ENCODE measurements around the gene EIF5B.
"Not testable (repeated sequence)": the region's sequence is repeated elsewhere in the genome, so short reads cannot be mapped to it uniquely, and the experiment has no call there.

The EIF5B gene

GRCh38 chr2:99337113-99338028, at the start of gene EIF5B:
EIF5B (plus strand) TSS chr2:99337389; CDS start chr2:99337555, 166 bp downstream.
- DNase-seq (ENCODE audit: low read depth): peak; percentile 98
- TF ChIP-seq, protein P1, sequence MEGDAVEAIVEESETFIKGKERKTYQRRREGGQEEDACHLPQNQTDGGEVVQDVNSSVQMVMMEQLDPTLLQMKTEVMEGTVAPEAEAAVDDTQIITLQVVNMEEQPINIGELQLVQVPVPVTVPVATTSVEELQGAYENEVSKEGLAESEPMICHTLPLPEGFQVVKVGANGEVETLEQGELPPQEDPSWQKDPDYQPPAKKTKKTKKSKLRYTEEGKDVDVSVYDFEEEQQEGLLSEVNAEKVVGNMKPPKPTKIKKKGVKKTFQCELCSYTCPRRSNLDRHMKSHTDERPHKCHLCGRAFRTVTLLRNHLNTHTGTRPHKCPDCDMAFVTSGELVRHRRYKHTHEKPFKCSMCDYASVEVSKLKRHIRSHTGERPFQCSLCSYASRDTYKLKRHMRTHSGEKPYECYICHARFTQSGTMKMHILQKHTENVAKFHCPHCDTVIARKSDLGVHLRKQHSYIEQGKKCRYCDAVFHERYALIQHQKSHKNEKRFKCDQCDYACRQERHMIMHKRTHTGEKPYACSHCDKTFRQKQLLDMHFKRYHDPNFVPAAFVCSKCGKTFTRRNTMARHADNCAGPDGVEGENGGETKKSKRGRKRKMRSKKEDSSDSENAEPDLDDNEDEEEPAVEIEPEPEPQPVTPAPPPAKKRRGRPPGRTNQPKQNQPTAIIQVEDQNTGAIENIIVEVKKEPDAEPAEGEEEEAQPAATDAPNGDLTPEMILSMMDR (conservative IDR thresholded peaks at IDR 0.05; ENCODE audit: low read depth, low read length): peak; percentile 70
- H3K4me3 ChIP-seq (ENCODE audit: low read depth, low read length): peak within 1 kb of the TSS; percentile 98

DNA sequence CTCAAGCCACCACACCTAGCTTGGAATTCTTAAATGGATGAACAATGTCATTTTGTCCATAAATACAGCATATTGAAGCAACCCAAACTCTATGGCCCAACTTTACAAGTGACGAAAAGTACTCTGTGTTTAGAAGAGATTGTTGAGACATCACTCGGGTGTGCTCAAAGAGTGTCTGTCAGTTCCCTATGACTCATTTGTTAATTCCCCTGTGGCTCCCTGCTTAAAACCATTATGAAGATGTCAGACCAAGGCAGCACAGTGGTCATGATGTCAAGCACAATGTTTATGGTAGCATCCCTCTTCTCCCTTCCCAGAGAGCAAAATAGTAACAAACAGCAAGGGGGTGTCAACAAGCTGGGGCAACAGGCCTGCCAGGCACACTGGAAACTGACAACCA, 39.2 kb upstream of the EIF5B start:
- TF ChIP-seq, protein P1 (conservative IDR thresholded peaks at IDR 0.05; ENCODE audit: low read depth, low read length): no peak
- peak; percentile 31 for DNase-seq (ENCODE audit: low read depth)
- H3K4me3 ChIP-seq (ENCODE audit: low read depth, low read length): no peak overlapping the region

DNA sequence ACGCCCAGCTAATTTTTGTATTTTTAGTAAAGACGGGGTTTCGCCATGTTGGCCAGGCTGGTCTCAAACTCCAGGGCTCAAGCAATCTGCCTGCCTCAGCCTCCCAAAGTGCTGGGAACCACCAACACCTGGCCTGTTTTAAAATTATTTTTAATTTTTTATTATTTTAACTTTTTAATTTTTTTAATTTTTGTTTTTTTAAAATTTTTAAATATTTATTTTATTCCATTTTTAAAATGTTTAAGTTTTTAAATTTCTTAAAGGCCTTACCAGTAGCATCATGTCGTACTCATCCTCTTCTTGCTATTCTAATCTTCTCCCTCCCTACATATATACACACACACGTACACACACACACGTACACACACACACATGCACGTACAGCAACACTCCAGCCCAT, 37.6 kb upstream of the EIF5B start:
- H3K4me3 ChIP-seq (ENCODE audit: low read depth, low read length): no peak overlapping the region
- TF ChIP-seq, protein P1 (conservative IDR thresholded peaks at IDR 0.05; ENCODE audit: low read depth, low read length): no peak
- DNase-seq (ENCODE audit: low read depth): no peak

GRCh38 chr2:99301097-99301496, 36.1 kb upstream of the EIF5B start, which contains the start of gene LYG1:
LYG1 (minus strand) TSS chr2:99301197; CDS start chr2:99295670, 5,527 bp downstream.
- not testable (repeated sequence) for H3K4me3 ChIP-seq (ENCODE audit: low read depth, low read length); DNase-seq (ENCODE audit: low read depth)

DNA sequence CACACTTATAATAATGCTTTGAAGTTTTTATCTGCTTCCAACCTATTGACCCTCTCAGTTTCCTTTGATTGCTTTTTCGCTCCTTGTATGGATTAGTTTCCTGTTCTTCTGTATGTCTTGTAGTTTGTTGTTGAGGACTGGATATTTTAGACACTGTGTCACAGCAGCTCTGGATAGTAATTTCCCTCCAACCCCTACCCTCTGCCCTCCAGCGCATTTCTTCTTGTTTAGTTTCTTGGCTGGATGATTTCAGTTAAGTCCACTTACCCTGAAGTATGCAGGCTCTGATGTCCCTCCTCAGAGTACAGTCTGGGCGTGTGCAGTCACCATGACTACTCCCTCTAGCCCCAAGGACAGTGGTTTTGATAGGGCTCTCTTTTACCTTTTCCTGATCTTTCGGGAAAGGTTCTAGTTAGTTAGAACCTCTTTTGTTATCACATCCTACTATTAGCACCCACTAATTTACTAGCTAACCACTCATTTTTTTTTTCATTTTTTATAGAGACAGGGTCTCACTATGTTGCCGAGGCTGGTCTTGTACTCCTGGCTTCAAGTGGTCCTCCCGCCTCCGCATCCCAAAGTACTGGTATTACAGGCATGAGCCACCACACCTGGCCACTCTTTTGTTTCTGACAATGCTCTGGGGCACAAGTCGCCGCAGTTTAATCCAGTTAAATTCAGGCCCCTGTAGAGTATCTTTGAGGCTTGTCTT, 19.9 kb upstream of the EIF5B start:
- DNase-seq (ENCODE audit: low read depth): no peak

DNA sequence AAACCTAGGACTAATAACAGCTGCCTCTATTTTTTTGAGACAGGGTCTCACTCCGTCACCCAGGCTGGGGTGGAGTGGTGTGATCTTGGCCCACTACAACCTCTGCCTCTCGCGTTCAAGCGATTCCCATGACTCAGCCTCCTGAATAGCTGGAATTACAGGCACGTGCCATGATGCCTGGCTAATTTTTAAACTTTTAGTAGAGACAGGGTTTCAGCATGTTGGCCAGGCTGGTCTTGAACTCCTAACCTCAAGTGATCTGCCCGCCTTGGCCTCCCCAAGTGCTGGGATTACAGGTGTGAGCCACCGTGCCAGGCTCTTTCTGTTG, 19.4 kb upstream of the EIF5B start:
- DNase-seq (ENCODE audit: low read depth); H3K4me3 ChIP-seq (ENCODE audit: low read depth, low read length): not testable (repeated sequence)

More for the DNA sequence above, 19.9 kb upstream of the EIF5B start:
- TF ChIP-seq, protein P1 (conservative IDR thresholded peaks at IDR 0.05; ENCODE audit: low read depth, low read length): no peak
- no peak overlapping the region for H3K4me3 ChIP-seq (ENCODE audit: low read depth, low read length)

DNA sequence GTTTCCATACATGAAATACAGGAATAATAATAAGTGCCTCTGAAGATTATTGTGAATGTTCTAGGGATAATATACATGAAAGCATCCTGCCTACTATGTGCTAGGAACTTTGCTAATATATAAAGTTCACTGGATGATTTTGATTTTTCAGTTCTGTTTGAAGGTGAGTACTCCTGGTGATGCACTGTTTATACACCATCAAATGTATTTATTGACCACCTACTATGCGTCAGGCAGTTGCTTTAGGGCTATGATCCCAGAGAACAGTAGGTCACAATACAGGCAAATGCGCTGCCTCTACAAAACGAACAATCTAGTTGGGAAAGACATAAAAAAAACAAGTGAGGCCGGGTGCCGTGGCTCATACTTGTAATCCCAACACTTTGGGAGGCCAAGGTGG, 11.8 kb upstream of the EIF5B start:
- H3K4me3 ChIP-seq (ENCODE audit: low read depth, low read length): no peak overlapping the region
- TF ChIP-seq, protein P1 (conservative IDR thresholded peaks at IDR 0.05; ENCODE audit: low read depth, low read length): no peak
- no peak for DNase-seq (ENCODE audit: low read depth)

Data from choroid plexus epithelial cell (primary cell).